Activated naive CD4-positive, alpha-beta T cell treated with anti-CD3 and anti-CD28 coated beads, Interleukin-2, amount 10 ng/mL, durations not matched to agents 7 days and 5 days (primary cell): Measurements from ENCODE around the gene ZFR.
A peak's percentile ranks its signal among the peaks of the same experiment; 100 is the strongest.

Source experiments
- CTCF ChIA-PET: fragments of 350-600 bp; sonication (Branson Sonifier 250); formaldehyde crosslinking; loops from one replicate; lab custom pipeline; 2021; ENCODE audit warnings: antibody characterized with exemption; lab: Charles Lee
- DNase-seq: peaks from one replicate; pipeline ENCODE4 v3.0.0-alpha.2; 2020
- H3K27ac Mint-ChIP-seq: one replicate; pipeline ENCODE4 v1.8.0; 2021; ENCODE audit warnings: mild to moderate bottlenecking, moderate library complexity, mixed read lengths
- H3K27me3 Mint-ChIP-seq: one replicate; pipeline ENCODE4 v1.8.0; 2021; ENCODE audit warnings: mild to moderate bottlenecking, mixed read lengths
- H3K36me3 Mint-ChIP-seq: one replicate; pipeline ENCODE4 v1.8.0; 2021; ENCODE audit warnings: mixed read lengths
- H3K4me1 Mint-ChIP-seq: one replicate; pipeline ENCODE4 v1.8.0; 2021; ENCODE audit warnings: mixed read lengths
- H3K4me3 Mint-ChIP-seq: one replicate; pipeline ENCODE4 v1.8.0; 2021; ENCODE audit warnings: mild to moderate bottlenecking, moderate library complexity, mixed read lengths
- H3K9me3 Mint-ChIP-seq: one replicate; pipeline ENCODE4 v1.8.0; 2021; ENCODE audit warnings: mixed read lengths

The ZFR gene

DNA sequence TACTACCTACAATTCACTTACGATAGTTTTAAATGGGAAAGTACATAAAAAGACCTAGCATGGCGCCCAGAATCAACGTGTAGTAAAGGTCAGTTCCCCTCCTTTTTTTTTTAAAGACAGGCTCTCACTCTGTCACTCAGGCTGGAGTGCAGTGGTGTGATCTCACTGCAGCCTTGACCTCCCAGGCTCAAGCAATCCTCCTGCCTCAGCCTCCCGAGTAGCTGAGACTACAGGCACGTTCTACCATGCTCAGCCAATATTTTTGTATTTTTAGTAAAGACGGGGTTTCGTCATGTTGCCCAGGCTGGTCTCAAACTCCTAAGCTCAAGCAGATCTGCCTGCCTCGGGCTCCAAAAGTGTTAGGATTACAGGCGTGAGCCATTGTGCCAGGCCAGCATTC, 91.1 kb downstream of the ZFR start:
- no peak overlapping the region for H3K4me3 Mint-ChIP-seq
- no peak overlapping the region for H3K27ac Mint-ChIP-seq
- peaks cover 24% of the 10 kb centered on the region for H3K36me3 Mint-ChIP-seq

DNA sequence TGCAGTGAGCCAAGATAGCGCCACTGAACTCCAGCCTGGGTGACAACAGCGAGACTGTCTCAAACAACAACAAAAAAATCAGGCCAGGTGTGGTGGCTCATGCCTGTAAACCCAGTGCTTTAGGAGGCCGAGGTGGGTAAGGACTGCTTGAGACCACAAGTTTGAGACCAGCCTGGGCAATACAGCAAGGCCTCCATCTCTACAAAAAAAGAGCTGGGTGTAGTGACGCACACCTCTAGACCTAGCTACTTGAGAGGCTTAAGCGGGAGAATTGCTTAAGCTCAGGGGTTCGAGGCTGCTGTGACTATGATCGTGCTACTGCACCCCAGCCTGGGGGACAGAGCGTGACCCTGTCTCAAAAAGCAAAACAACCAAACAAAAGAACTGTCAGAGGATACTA, 91.9 kb downstream of the ZFR start:
- no peaks in the 10 kb centered on the region for H3K4me1 Mint-ChIP-seq
- H3K9me3 Mint-ChIP-seq, result peaks cover 6% of the 10 kb centered on the region
- no peak for DNase-seq
- H3K27ac Mint-ChIP-seq, result no peak overlapping the region
- no peaks in the 10 kb centered on the region for H3K27me3 Mint-ChIP-seq
- no peak overlapping the region for H3K4me3 Mint-ChIP-seq
- CTCF ChIA-PET, result interaction anchor here (1.4 kb wide), 1 partner anchor 22 kb away, joined by 3 read pairs; no protein-coding TSS in a partner anchor
- peaks cover 21% of the 10 kb centered on the region for H3K36me3 Mint-ChIP-seq

More for the DNA sequence above, 91.1 kb downstream of the ZFR start:
- DNase-seq, result no peak
- Mint-ChIP-seq H3K27me3 (no peaks in the 10 kb centered on the region), H3K9me3 (peaks cover 1% of the 10 kb centered on the region), H3K4me1 (no peaks in the 10 kb centered on the region)
- CTCF ChIA-PET, result interaction anchor here (1.0 to 1.4 kb wide), 2 partner anchors 21 to 22 kb away, joined by 3 read pairs; no protein-coding TSS in a partner anchor

DNA sequence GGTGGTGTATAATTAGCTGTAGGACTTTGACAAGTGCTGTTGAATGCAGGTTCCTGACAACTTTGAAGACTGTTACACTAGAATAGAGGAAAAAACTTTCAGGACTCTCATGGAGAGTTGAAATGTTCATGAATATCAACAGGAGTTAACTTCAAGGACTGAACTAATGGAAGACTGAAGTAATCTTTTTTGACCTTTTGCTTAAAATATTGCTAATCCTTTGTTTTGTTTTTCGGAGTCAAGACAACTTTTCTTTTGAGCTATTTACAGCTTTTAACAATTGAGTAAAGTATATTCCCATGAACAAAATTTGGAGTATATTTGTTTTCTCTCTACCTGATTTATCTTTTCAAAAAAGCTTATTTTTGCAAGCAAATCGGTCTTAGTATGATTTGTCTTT, 97.7 kb downstream of the ZFR start:
- Mint-ChIP-seq H3K4me3 (no peak overlapping the region), H3K27ac (no peak overlapping the region), H3K36me3 (peaks cover 1% of the 10 kb centered on the region), H3K27me3 (no peaks in the 10 kb centered on the region), H3K4me1 (no peaks in the 10 kb centered on the region), H3K9me3 (peaks cover 16% of the 10 kb centered on the region)
- CTCF ChIA-PET, result interaction anchor here (0.6 kb wide), 1 partner anchor 42 kb away, joined by 3 read pairs; no protein-coding TSS in a partner anchor
- no peak for DNase-seq

DNA sequence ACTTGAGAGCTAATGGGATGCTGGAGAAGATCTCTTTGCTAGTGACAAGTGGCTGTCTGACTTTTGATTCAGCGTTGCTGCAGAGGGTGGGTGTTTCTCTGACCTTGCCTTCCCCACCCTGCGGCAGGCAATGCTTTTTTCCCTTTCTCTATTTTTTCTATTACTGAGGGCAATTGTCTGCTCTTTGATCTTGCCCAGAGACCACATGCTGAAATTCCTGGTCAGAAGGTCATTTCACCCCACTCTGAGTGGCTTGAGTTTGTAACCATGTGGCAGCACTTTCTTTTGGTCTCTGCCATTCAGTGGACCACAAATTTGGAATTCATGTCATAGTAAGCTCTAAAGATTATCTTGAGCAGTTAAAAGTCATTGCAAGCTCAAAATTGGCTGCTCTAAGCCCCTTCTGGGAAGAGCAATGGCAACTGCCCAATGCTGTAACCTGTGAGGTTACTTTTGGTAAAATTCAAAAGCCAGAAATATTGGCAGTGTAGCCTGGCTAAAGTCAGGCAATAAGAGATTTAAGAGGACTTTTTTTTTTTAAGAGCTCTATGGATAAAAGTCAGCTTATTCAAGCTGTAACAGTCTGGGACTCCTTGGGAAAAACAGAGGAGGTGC, 101.4 kb downstream of the ZFR start:
- Mint-ChIP-seq H3K36me3 (peaks cover 3% of the 10 kb centered on the region), H3K4me1 (no peaks in the 10 kb centered on the region), H3K9me3 (peaks cover 24% of the 10 kb centered on the region), H3K27ac (no peak overlapping the region), H3K27me3 (no peaks in the 10 kb centered on the region), H3K4me3 (no peak overlapping the region)
- CTCF ChIA-PET, result no interaction called here
- no peak for DNase-seq

DNA sequence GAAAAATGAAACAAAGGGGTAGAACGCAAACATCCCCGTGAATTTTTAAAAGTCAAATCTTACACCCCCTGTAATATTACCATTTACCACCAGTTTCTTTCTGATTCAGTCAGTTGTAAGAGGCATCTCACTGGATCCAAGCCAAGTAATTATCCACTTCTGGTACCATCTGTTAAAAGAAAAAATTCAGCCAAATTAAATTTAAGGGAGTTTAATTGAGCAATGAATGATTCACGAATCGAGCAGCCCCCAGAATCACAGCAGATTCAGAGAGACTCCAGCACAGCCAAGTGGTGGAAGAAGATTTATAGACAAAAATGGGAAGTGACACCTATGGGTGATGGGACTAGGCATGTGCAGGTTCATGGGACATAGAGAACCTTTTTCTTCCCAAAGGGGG, 101.9 kb downstream of the ZFR start:
- Mint-ChIP-seq H3K27ac (no peak overlapping the region), H3K9me3 (peaks cover 23% of the 10 kb centered on the region), H3K27me3 (no peaks in the 10 kb centered on the region), H3K4me1 (no peaks in the 10 kb centered on the region), H3K4me3 (no peak overlapping the region), H3K36me3 (peaks cover 3% of the 10 kb centered on the region)
- CTCF ChIA-PET, result interaction anchor here (0.7 kb wide), 1 partner anchor 684 kb away, joined by 3 read pairs; no protein-coding TSS in a partner anchor
- DNase-seq, result no peak

DNA sequence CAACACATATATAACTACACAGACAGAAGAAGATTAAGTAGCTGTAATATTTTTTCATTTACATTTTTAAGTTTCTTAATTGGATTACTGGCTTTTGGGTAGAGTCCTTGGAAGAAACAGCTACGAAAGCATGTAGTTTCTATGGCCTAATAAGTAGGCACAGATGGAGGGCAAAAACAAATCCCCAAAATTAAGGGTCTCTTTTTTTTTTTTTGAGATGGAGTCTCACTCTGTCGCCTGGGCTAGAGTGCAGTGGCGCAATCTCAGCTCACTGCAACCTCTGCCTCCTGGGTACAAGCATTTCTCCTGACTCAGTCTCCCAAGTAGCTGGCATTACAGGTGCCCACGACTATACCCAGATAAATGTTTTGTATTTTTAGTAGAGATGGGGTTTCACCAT, 104.7 kb downstream of the ZFR start:
- Mint-ChIP-seq H3K4me3 (no peak overlapping the region), H3K27me3 (no peaks in the 10 kb centered on the region), H3K27ac (no peak overlapping the region), H3K36me3 (peaks cover 2% of the 10 kb centered on the region), H3K4me1 (no peaks in the 10 kb centered on the region), H3K9me3 (peaks cover 14% of the 10 kb centered on the region)
- CTCF ChIA-PET, result interaction anchor here (3.0 kb wide), 1 partner anchor 11 kb away, joined by 14 read pairs; no protein-coding TSS in a partner anchor
- no peak for DNase-seq

DNA sequence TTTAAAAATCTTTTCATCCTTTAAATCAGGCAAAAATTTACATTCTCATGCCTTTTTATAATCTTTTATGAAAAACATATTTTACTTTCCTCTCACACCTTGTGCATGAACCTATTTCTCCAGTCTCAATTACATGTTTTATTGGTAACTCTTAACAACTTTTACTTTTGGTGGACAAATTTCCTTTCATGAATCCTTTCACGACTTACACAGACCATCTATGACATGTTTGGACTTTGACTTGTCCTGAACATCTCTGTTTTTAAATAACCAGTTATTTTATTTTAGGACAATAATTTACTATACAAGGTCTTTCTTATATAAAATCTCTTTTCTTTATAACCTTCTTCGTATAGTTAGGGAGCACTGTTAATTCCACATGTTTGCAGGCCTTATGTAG, 105.3 kb downstream of the ZFR start:
- no peak overlapping the region for H3K27ac Mint-ChIP-seq
- H3K27me3 Mint-ChIP-seq, result no peaks in the 10 kb centered on the region
- H3K4me3 Mint-ChIP-seq, result no peak overlapping the region
- peaks cover 14% of the 10 kb centered on the region for H3K9me3 Mint-ChIP-seq
- peaks cover 2% of the 10 kb centered on the region for H3K36me3 Mint-ChIP-seq
- no peak for DNase-seq
- H3K4me1 Mint-ChIP-seq, result no peaks in the 10 kb centered on the region
- CTCF ChIA-PET, result interaction anchor here (3.0 kb wide), 1 partner anchor 10 kb away, joined by 14 read pairs; no protein-coding TSS in a partner anchor

DNA sequence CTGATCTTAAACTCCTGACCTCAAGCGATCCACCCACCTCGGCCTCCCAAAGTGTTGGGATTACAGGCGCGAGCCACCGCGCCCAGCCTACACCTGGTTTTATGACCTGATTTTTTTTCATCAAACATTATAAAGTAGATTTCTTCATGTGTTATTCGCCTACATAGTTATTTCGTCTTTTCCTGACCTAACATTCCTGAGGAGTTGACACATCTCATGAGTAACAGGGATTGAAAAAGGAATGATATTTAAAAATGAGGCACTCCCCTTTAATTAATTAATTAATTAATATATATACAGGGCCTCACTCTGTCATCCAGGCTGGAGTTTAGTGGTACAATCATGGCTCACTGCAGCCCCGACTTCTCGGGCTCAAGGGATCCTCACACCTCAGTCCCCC, 111.6 kb downstream of the ZFR start:
- no peak for DNase-seq
- Mint-ChIP-seq H3K4me1 (no peaks in the 10 kb centered on the region), H3K36me3 (no peaks in the 10 kb centered on the region), H3K9me3 (peaks cover under 1% of the 10 kb centered on the region), H3K4me3 (no peak overlapping the region), H3K27ac (no peak overlapping the region), H3K27me3 (peaks cover 9% of the 10 kb centered on the region)
- CTCF ChIA-PET, result interaction anchor here (8.7 kb wide), 1 partner anchor 100 kb away, joined by 175 read pairs; no protein-coding TSS in a partner anchor

DNA sequence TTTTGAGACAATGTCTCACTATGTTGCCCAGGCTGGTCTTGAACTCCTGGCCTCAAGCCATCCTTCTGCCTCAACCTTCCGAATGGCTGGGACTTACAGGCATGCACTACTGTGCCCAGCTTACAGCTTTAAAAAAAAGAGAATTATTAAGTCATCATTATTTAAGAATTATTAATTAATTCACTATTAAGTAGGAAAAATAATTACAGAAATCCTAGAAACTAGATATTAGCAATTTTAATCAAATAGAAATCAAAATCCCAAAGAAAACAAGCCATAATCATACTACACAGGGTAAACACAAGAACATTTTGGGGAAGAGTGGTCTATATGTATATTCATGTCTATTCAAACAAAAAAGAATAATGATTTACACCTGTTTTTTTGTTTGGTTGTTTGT, 112.2 kb downstream of the ZFR start:
- H3K36me3 Mint-ChIP-seq, result no peaks in the 10 kb centered on the region
- CTCF ChIA-PET, result interaction anchor here (8.7 kb wide), 1 partner anchor 99 kb away, joined by 175 read pairs; no protein-coding TSS in a partner anchor
- peaks cover 9% of the 10 kb centered on the region for H3K27me3 Mint-ChIP-seq
- no peak for DNase-seq
- no peak overlapping the region for H3K27ac Mint-ChIP-seq
- no peaks in the 10 kb centered on the region for H3K4me1 Mint-ChIP-seq
- no peak overlapping the region for H3K4me3 Mint-ChIP-seq
- no peaks in the 10 kb centered on the region for H3K9me3 Mint-ChIP-seq

DNA sequence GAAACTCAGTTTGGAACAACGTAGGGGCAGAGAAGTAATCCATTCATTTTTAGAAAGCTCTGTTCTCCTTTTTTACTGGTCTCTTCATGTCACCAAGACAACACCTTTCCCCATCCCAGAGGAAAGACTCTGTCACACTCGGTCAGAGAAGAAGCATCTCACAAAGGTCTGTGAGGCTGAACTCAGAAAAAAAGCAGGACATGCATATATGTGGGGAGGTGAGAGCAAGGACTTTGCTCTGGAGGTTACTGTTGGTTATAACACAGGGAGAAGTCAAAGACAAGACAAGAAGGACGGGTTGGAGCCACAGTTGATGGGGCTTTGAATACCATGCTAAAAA, 112.6 kb downstream of the ZFR start:
- Mint-ChIP-seq H3K36me3 (no peaks in the 10 kb centered on the region), H3K4me3 (no peak overlapping the region), H3K27ac (no peak overlapping the region), H3K4me1 (no peaks in the 10 kb centered on the region), H3K27me3 (peaks cover 9% of the 10 kb centered on the region), H3K9me3 (no peaks in the 10 kb centered on the region)
- no peak for DNase-seq
- CTCF ChIA-PET, result interaction anchor here (1.1 to 8.7 kb wide), 2 partner anchors 56 to 99 kb away, joined by 3 to 175 read pairs; no protein-coding TSS in a partner anchor

DNA sequence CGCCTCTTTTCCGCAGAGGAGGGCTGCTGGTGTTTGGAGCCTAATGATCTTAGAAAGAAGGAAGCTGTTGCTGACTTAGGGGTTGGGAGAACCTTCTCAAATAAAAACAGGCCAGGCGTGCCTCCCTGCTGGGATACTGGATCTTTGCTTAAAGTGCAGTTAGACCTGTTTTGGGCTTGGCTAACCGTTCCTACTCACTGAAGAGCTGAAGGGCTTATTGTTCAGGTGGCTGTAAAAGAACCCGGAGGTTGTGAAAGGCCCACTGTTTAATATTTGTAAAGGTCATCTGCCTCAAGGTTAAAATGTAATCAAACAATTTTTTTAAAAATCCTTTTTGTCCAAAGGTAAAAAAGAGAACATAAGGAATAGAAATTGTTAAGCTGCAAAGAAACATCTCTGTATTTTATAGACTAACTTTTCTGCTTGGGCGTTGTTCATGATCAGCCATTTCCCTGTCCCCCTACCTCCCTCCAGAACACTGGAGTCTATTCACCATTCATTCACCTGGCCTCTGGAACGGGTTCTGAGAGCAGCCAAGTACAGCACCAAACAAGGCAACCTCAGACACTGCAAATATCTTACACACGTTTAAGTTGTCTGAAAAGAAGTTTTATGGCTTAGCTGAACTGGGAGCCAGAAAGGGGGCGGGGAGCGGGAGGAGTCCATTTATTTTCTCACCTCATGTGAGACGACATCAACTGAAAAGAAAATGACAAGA, 113.2 kb downstream of the ZFR start:
- CTCF ChIA-PET, result interaction anchor here (0.6 to 8.7 kb wide), 7 partner anchors 18 to 155 kb away, joined by 3 to 175 read pairs (median 3); no protein-coding TSS in a partner anchor
- H3K27me3 Mint-ChIP-seq, result peaks cover 9% of the 10 kb centered on the region
- no peaks in the 10 kb centered on the region for H3K36me3 Mint-ChIP-seq
- no peaks in the 10 kb centered on the region for H3K9me3 Mint-ChIP-seq
- DNase-seq, result no peak
- H3K4me1 Mint-ChIP-seq, result no peaks in the 10 kb centered on the region
- no peak overlapping the region for H3K4me3 Mint-ChIP-seq
- H3K27ac Mint-ChIP-seq, result no peak overlapping the region

DNA sequence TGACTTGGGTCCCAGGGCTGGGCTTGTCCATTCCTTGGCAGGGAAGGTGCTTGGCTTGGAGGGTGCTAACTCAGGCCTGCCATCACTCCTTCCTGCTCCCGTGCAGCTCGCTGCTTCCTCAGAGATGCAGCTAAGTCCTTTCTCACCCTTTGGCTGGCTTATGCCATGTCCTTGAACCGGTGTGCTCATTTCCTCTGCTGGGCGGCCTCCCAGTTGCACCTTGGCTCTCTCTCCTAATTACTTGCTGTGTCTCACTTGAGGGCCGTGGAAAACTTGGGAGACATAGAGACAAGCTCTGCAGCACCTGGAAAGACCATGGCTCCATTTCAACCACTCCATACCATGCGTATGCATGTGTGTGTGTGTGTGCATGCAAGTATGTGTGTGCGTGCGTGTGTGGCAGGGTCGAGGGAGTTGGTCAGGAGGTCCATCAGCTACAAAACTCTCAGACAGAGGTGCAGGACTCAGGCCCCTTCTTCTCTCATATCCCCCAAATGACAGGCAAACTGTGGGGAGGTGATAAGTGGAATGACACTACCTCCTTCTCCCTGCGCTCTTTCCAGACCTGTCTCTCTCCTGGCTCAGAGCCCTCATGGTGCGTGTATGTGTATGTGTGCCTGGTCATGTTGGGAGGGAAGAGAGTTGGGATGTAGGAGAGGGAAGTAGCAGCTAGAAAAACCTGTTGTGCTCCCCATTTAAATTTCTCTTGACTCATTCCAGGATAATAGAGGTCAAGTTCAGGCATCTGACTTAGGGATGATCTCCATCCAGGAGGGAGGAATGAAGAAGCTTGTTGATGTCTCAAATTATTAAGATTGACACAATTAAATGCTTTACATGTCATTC, 114.2 kb downstream of the ZFR start:
- CTCF ChIA-PET, result interaction anchor here (0.6 to 8.7 kb wide), 25 partner anchors 8 to 260 kb away, joined by 3 to 175 read pairs (median 4); partner anchors contain the start of gene GOLPH3
- DNase-seq, result no peak
- H3K27me3 Mint-ChIP-seq, result peaks cover 9% of the 10 kb centered on the region
- no peaks in the 10 kb centered on the region for H3K36me3 Mint-ChIP-seq
- H3K9me3 Mint-ChIP-seq, result no peaks in the 10 kb centered on the region
- H3K4me3 Mint-ChIP-seq, result no peak overlapping the region
- H3K27ac Mint-ChIP-seq, result no peak overlapping the region
- H3K4me1 Mint-ChIP-seq, result no peaks in the 10 kb centered on the region

DNA sequence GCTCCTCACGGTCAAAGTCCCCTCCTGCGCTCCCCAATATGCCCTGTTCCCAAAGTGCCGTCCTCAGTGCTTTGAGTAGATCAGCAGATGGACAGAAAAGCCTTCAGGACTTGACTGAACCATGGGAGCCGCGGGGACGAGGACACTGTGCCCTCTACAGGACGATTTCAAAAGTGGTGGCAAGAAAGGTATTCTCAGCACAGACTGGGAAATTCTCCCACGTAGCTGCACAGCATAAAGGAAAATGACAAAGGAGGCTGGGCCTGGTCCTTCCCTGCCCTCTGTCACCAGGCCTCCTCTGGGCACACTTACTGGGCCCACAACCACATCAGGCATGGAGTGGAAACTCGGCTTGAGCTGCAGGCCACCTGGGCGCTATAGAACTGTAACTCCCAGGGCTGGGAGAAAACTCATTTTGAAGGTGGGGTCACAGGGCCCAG, 115.1 kb downstream of the ZFR start:
- peak; percentile 67 for DNase-seq
- Mint-ChIP-seq H3K36me3 (no peaks in the 10 kb centered on the region), H3K27ac (no peak overlapping the region), H3K4me3 (no peak overlapping the region), H3K4me1 (no peaks in the 10 kb centered on the region), H3K27me3 (peaks cover 9% of the 10 kb centered on the region), H3K9me3 (no peaks in the 10 kb centered on the region)
- CTCF ChIA-PET, result interaction anchor here (0.6 to 8.7 kb wide), 26 partner anchors 9 to 364 kb away, joined by 3 to 175 read pairs (median 4); partner anchors contain the start of gene GOLPH3
